GM13977 (cell line): ENCODE results near the gene PAX2.
A peak's percentile ranks its signal among the peaks of the same experiment; 100 is the strongest.

Experiments used
- DNase-seq: peaks from one replicate; pipeline ENCODE4 v3.0.0; 2012; ENCODE audit warnings: low spot score
- CTCF ChIP-seq: IDR thresholded peaks from 2 replicates; pipeline ENCODE4 v1.5.1; 2012; ENCODE audit warnings: mild to moderate bottlenecking, control low read depth; ENCODE audit not compliant: insufficient read depth; ENCODE audit errors: extremely low read depth, missing control alignments
- in situ Hi-C: fragments of 300-500 bp; cut with MboI; formaldehyde crosslinking; loops from one replicate; pipeline ENCODE4 v1.12.0; 2022; ENCODE audit warnings: low sequenced_read_pairs, low pct_unique_long_range_greater_than_20kb, mixed read lengths, inconsistent platforms; ENCODE audit not compliant: unreplicated experiment

The PAX2 gene

GRCh38 chr10:100725071-100725471 lies 20.3 kb upstream of the PAX2 start:
- no peak for TF ChIP-seq CTCF
- DNase-seq, result no peak
- in situ Hi-C loops, result loop anchor here (25.0 kb wide), 1 partner anchor 412 kb away; the partner anchor contains the start of gene TLX1

GRCh38 chr10:100725869-100726426 lies 19.4 kb upstream of the PAX2 start:
- no peak for DNase-seq
- in situ Hi-C loops, result loop anchor here (25.0 kb wide), 1 partner anchor 411 kb away; the partner anchor contains the start of gene TLX1
- TF ChIP-seq CTCF, result no peak

GRCh38 chr10:100727808-100728207 lies 17.6 kb upstream of the PAX2 start:
- in situ Hi-C loops, result loop anchor here (25.0 kb wide), 1 partner anchor 409 kb away; the partner anchor contains the start of gene TLX1
- no peak for TF ChIP-seq CTCF
- no peak for DNase-seq

- in situ Hi-C loops, result loop anchor here (25.0 kb wide), 1 partner anchor 408 kb away; the partner anchor contains the start of gene TLX1
- peak; percentile 27 for TF ChIP-seq CTCF
- no peak for DNase-seq
Observed at GRCh38 chr10:100728928-100729861, 16.2 kb upstream of the PAX2 start.

- no peak for DNase-seq
- in situ Hi-C loops, result loop anchor here (25.0 kb wide), 1 partner anchor 407 kb away; the partner anchor contains the start of gene TLX1
- TF ChIP-seq CTCF, result no peak
Observed at GRCh38 chr10:100729862-100730724, 15.3 kb upstream of the PAX2 start.

GRCh38 chr10:100730725-100731406 lies 14.5 kb upstream of the PAX2 start:
- DNase-seq, result peak; percentile 81
- in situ Hi-C loops, result loop anchor here (25.0 kb wide), 1 partner anchor 406 kb away; the partner anchor contains the start of gene TLX1
- TF ChIP-seq CTCF, result no peak
